Stimulated activated naive B cell treated with anti-CD40 and anti-IgM and Interleukin-4, amounts not matched to agents 10 μg/mL and 1 μg/mL and 100 μg/mL, for 72 hours (primary cell): ENCODE results near the gene WDR75.

Source experiments
- ATAC-seq, 2 donors: fragments of 150-1000 bp; cut with Tn5 transposase; replicated peaks; 2 replicates each; pipeline ENCODE4 v1.10.0; 2021; ENCODE audit warnings: moderate library complexity in 1 of 2
- DNase-seq: peaks from one replicate; pipeline ENCODE4 v3.0.0; 2021
- H3K27ac Mint-ChIP-seq: one replicate; pipeline ENCODE4 v1.8.0; 2022; ENCODE audit warnings: mild to moderate bottlenecking, mixed read lengths
- H3K27me3 Mint-ChIP-seq, 2 donors: one replicate each; pipeline ENCODE4 v1.8.0; 2022; ENCODE audit warnings: mixed read lengths in 2 of 2
- H3K36me3 Mint-ChIP-seq, 2 donors: one replicate each; pipeline ENCODE4 v1.8.0; 2022; ENCODE audit warnings: mixed read lengths in 2 of 2, mild to moderate bottlenecking in 1 of 2
- H3K4me1 Mint-ChIP-seq, 2 donors: one replicate each; pipeline ENCODE4 v1.8.0; 2022; ENCODE audit warnings: mixed read lengths in 2 of 2, mild to moderate bottlenecking in 1 of 2
- H3K4me3 Mint-ChIP-seq, 2 donors: one replicate each; pipeline ENCODE4 v1.8.0; 2022; ENCODE audit warnings: mild to moderate bottlenecking in 2 of 2, mixed read lengths in 2 of 2, moderate library complexity in 1 of 2
- H3K9me3 Mint-ChIP-seq, 2 donors: one replicate each; pipeline ENCODE4 v1.8.0; 2022; ENCODE audit warnings: mixed read lengths in 2 of 2, mild to moderate bottlenecking in 1 of 2

The WDR75 gene

GRCh38 chr2:189440947-189441708 lies at the start of gene WDR75:
TSS of gene WDR75 (plus strand) at chr2:189441474. CDS start at chr2:189441493, 19 bp downstream.
- peaks cover 2 to 5% of the 10 kb centered on the region in 2 donors for H3K36me3 Mint-ChIP-seq
- ATAC-seq (peak; percentile 95 to 97), DNase-seq (peak; percentile 87)
- peak within 1 kb of the TSS; percentile 100 for H3K27ac Mint-ChIP-seq
- no peaks in the 10 kb centered on the region for H3K27me3 Mint-ChIP-seq
- H3K9me3 Mint-ChIP-seq, result no peaks in the 10 kb centered on the region
- H3K4me1 Mint-ChIP-seq, result peaks cover 7 to 11% of the 10 kb centered on the region in 2 donors
- peak within 1 kb of the TSS; percentile 99 to 100 for H3K4me3 Mint-ChIP-seq

- no peak overlapping the region for H3K27ac Mint-ChIP-seq
- H3K4me1 Mint-ChIP-seq, result no peaks in the 10 kb centered on the region
- no peak for ATAC-seq
- no peaks in the 10 kb centered on the region for H3K36me3 Mint-ChIP-seq
- no peaks in the 10 kb centered on the region for H3K9me3 Mint-ChIP-seq
- no peak for DNase-seq
- H3K27me3 Mint-ChIP-seq, result no peaks in the 10 kb centered on the region
- no peak overlapping the region for H3K4me3 Mint-ChIP-seq
Observed at GRCh38 chr2:189393440-189394111, 47.7 kb upstream of the WDR75 start.

GRCh38 chr2:189394525-189394924 lies 46.7 kb upstream of the WDR75 start:
- ATAC-seq, result no peak

DNA sequence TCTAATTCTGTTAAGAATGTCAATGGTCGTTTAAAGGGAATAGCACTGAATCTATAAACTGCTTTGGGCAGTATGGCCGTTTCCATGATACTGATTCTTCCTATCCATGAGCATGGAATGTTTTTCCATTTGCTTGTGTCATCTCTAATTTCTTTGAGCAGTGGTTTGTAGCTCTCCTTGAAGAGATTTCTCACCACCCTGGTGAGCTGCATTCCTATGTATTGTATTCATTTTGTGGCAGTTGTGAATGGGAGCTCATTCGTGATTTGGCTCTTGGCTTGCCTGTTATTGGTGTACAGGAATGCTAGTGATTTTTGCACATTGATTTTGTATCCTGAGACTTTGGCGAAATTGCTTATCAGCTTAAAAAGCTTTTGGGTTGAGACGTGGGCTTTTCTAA lies 38.3 kb upstream of the WDR75 start:
- no peaks in the 10 kb centered on the region for H3K4me1 Mint-ChIP-seq
- H3K27ac Mint-ChIP-seq, result no peak overlapping the region
- DNase-seq (no peak), ATAC-seq (no peak)
- no peaks in the 10 kb centered on the region for H3K36me3 Mint-ChIP-seq
- no peaks in the 10 kb centered on the region for H3K9me3 Mint-ChIP-seq
- H3K27me3 Mint-ChIP-seq, result no peaks in the 10 kb centered on the region
- no peak overlapping the region for H3K4me3 Mint-ChIP-seq

More at GRCh38 chr2:189394525-189394924, 46.7 kb upstream of the WDR75 start:
- no peak overlapping the region for H3K27ac Mint-ChIP-seq
- no peaks in the 10 kb centered on the region for H3K27me3 Mint-ChIP-seq
- H3K36me3 Mint-ChIP-seq, result no peaks in the 10 kb centered on the region
- no peaks in the 10 kb centered on the region for H3K4me1 Mint-ChIP-seq
- H3K9me3 Mint-ChIP-seq, result no peaks in the 10 kb centered on the region
- H3K4me3 Mint-ChIP-seq, result no peak overlapping the region
- DNase-seq, result no peak

DNA sequence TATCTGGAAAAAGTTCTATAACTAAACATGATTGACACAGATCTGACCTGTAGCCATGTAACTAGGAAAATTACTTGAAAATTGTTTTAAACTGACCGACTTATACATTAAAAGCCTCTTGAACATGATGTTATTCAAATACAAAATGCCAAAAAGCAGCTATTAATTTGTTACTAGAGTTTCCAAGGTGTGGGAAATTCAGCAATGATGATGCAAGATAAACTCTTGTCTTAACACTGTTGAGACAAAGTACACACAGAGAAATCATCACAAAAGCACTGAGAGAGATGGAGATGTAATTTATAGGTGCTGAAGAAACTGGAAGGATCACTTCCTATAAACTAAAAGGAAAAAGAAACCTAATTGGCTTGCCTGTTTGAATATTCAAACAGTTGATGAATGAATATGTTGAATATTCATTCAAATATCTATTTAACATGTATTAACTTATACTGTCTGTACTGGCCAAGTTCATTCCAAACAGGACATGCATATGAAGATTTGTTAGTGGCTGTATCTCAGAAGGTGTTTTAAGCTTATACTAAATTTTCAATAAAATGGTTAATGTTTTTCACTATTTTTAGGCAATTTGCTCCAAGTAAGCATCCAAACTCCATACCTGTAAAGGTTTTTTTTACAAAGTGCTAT lies 34.6 kb upstream of the WDR75 start:
- Mint-ChIP-seq H3K27ac (no peak overlapping the region), H3K36me3 (no peaks in the 10 kb centered on the region), H3K4me3 (no peak overlapping the region), H3K4me1 (no peaks in the 10 kb centered on the region), H3K27me3 (no peaks in the 10 kb centered on the region), H3K9me3 (no peaks in the 10 kb centered on the region)
- DNase-seq (no peak), ATAC-seq (no peak)

- Mint-ChIP-seq H3K4me1 (no peaks in the 10 kb centered on the region), H3K9me3 (no peaks in the 10 kb centered on the region), H3K27me3 (no peaks in the 10 kb centered on the region), H3K36me3 (no peaks in the 10 kb centered on the region), H3K27ac (no peak overlapping the region), H3K4me3 (no peak overlapping the region)
- no peak for DNase-seq
- ATAC-seq, result no peak
Observed at GRCh38 chr2:189407281-189408209, 33.7 kb upstream of the WDR75 start.

- ATAC-seq (no peak), DNase-seq (no peak)
- Mint-ChIP-seq H3K27ac (no peak overlapping the region), H3K9me3 (no peaks in the 10 kb centered on the region), H3K4me1 (no peaks in the 10 kb centered on the region), H3K36me3 (no peaks in the 10 kb centered on the region), H3K27me3 (no peaks in the 10 kb centered on the region), H3K4me3 (no peak overlapping the region)
Observed at GRCh38 chr2:189408294-189408693, 33.0 kb upstream of the WDR75 start.

- H3K4me3 Mint-ChIP-seq, result no peak overlapping the region
- no peak for DNase-seq
Observed at GRCh38 chr2:189409131-189409530, 32.1 kb upstream of the WDR75 start.

DNA sequence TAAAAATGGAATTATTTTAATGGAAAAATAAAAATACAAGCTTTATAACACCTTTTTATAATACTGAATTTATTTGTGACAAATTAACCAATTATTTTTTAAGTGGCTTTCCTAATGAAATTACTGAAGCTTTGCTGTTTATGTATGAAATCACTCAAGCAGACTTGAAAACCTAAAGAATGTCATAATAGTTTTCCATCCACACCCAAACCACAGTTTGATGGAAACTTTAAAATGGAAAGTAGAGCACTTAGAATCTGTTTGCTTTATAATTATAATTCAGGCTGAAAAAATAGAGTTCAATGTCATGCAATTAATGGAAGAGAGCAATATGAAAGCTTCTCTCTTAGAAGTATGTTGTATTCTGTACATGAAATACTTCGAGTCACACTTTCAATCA lies 31.6 kb upstream of the WDR75 start:
- H3K27ac Mint-ChIP-seq, result no peak overlapping the region
- no peak overlapping the region for H3K4me3 Mint-ChIP-seq
- no peaks in the 10 kb centered on the region for H3K4me1 Mint-ChIP-seq
- H3K9me3 Mint-ChIP-seq, result no peaks in the 10 kb centered on the region
- no peak for ATAC-seq
- no peaks in the 10 kb centered on the region for H3K36me3 Mint-ChIP-seq
- H3K27me3 Mint-ChIP-seq, result no peaks in the 10 kb centered on the region
- no peak for DNase-seq

More at GRCh38 chr2:189409131-189409530, 32.1 kb upstream of the WDR75 start:
- no peak overlapping the region for H3K27ac Mint-ChIP-seq
- no peaks in the 10 kb centered on the region for H3K27me3 Mint-ChIP-seq
- no peak for ATAC-seq
- H3K4me1 Mint-ChIP-seq, result no peaks in the 10 kb centered on the region
- H3K36me3 Mint-ChIP-seq, result no peaks in the 10 kb centered on the region
- H3K9me3 Mint-ChIP-seq, result no peaks in the 10 kb centered on the region

DNA sequence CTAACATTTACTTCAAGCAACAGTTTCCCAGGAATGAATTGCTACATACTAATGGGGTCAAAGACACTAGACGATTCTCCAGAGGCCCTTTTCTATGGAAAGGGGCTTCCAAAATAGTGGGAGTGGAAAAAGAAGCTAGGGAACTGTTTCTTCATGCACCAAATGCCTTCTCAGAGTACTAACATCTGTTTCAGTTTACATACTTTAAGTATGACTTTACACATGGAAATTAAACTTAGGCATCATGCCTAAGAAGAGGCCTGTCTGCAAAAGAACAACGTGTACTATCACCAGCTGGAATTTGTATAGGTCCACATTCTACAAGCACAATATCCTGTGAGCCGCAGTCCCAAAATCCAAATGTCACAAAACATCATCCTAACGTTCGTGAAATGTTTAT lies 29.4 kb upstream of the WDR75 start:
- Mint-ChIP-seq H3K27me3 (no peaks in the 10 kb centered on the region), H3K4me1 (no peaks in the 10 kb centered on the region), H3K36me3 (no peaks in the 10 kb centered on the region), H3K4me3 (no peak overlapping the region), H3K27ac (no peak overlapping the region), H3K9me3 (no peaks in the 10 kb centered on the region)
- ATAC-seq (no peak), DNase-seq (no peak)

DNA sequence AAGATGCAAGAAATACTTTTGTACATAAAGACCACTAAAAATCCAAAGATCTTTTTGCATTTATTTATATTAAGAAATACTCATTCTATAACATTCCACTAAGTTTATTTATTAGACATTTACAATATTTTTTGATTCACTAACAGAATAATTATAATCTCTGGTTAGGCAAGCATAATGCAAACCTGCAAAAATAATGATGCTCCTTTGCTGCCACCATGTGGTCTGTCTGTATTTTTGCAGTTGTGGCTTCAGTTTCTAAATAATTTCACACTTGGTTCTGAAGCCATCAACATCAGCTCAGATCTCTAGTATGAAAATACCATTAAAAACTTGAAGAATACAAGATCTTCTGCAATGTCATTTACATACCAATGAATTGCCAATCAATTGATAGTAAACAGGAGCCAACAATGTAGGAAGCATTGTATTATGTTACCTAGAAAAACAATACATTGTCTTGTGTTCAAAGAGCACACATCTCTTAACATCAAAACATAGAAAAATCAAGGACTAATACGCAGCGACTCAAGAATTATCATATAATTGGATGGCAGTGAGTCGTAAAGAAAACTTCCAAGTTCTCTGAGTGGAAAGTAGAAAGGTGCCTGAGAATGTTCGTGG lies 28.8 kb upstream of the WDR75 start:
- DNase-seq, result no peak
- peak in 1 of 2 donors; percentile 36 for ATAC-seq

DNA sequence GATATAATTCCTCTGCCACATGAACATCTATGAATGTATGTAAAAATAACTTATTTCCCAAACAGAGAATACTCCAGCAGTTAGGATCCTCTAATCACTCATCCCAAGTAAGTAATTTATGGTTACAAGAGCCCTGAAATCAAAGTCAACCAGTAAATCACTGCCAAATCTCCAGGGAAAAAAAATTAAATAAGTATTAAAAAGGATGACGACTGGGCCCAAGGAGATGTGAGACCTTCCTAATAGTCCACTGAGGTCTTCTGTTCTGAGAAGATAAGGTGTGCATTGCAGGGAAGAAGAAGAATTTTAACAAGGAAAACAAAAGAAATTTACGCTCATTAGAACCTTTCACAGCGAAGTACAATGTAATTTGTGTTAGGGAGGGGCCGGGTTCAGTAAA lies 28.0 kb upstream of the WDR75 start:
- H3K4me1 Mint-ChIP-seq, result no peaks in the 10 kb centered on the region
- H3K9me3 Mint-ChIP-seq, result no peaks in the 10 kb centered on the region
- no peak overlapping the region for H3K27ac Mint-ChIP-seq
- H3K36me3 Mint-ChIP-seq, result no peaks in the 10 kb centered on the region
- no peaks in the 10 kb centered on the region for H3K27me3 Mint-ChIP-seq
- no peak overlapping the region for H3K4me3 Mint-ChIP-seq
- no peak for ATAC-seq
- DNase-seq, result no peak

More for the DNA sequence above, 28.8 kb upstream of the WDR75 start:
- H3K4me3 Mint-ChIP-seq, result no peak overlapping the region
- no peak overlapping the region for H3K27ac Mint-ChIP-seq
- no peaks in the 10 kb centered on the region for H3K4me1 Mint-ChIP-seq
- H3K27me3 Mint-ChIP-seq, result no peaks in the 10 kb centered on the region
- no peaks in the 10 kb centered on the region for H3K9me3 Mint-ChIP-seq
- no peaks in the 10 kb centered on the region for H3K36me3 Mint-ChIP-seq

DNA sequence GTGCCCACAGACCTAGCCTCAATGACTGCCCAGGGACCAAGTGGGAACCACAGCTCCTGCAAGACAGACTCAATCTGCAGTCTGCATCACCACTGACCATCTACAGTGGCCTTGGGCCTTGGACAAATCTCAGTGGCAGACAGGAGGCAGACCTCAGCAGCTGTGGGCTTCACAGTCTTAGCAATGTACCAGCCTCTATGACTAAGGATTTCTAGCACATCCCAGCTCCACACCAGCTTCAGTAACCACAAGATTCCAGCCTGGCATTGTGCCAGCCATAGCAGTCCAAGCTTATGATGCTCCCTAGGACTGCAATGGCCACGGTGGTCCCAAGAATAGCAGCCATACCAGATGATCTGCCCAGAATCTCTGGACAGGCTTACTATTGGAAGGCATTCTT lies 19.6 kb upstream of the WDR75 start:
- DNase-seq (no peak), ATAC-seq (no peak)
- peaks cover 0 to 2% of the 10 kb centered on the region in 2 donors for H3K9me3 Mint-ChIP-seq
- peaks cover 12% of the 10 kb centered on the region in 2 donors for H3K27me3 Mint-ChIP-seq
- no peaks in the 10 kb centered on the region for H3K4me1 Mint-ChIP-seq
- H3K4me3 Mint-ChIP-seq, result no peak overlapping the region
- no peak overlapping the region for H3K27ac Mint-ChIP-seq
- peaks cover 0 to 2% of the 10 kb centered on the region in 2 donors for H3K36me3 Mint-ChIP-seq
